ENCODE results near the gene PPP6C. TPM values are rescaled to one million over a fixed set of nuclear protein-coding genes. Genes with fewer than 3 reads are reported as not detected.
A peak's percentile ranks its signal among the peaks of the same experiment; 100 is the strongest.

The PPP6C gene
- total and polyA plus RNA-seq, 2 of the 13 experiments (the other 11 are each of a cell fraction or from before 2014, with no cell fraction given): 18.5 to 20.9 TPM

DNA sequence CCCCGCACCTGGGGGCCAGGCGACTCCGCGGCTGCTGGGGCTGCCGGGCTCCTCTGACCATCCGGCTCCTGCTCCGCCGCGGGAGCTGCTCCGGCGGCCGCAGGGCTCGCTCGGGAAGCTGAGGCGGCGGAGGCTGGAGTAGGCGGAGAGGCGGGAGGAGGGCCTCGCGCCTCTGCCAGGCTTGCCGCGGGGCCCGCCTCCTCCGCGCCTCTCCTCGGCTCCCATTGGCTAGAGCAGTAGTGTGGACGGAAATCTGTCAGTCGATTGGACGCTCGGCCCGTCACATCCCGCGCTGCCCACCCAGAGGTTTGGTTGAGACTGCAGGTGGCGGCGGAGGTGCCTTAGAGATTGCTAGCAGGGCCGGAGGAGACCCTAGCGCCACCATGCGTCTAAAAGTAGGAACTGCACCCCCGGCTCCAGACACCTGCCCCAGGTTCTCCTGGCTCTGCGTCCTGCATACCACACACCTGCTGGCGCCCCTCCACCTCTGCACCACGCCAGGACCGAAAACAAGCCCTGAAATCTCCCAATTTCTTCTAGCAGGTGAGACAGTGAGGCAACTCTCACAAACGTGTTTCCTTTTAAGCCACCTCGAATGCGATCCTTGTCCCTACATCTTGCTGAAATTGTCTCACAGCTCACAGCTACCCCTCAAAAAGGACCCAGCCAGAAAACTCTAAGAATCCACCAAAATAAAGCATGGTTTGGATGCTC lies 46.1 kb downstream of the PPP6C start, which contains the start of gene SCAI (continued):
- TF ChIP-seq ZNF629 (CRISPR knock-in tag; conservative IDR thresholded peaks at IDR 0.05): no peak
- no peak for TF ChIP-seq ZNF737 (CRISPR knock-in tag; IDR thresholded peaks at IDR 0.05; ENCODE audit: borderline replicate concordance)
- TF ChIP-seq FOXK2 (IDR thresholded peaks at IDR 0.05): no peak
- TF ChIP-seq MEIS2 (CRISPR knock-in tag; IDR thresholded peaks at IDR 0.05): no peak
- TF ChIP-seq ZNF569 (CRISPR knock-in tag; IDR thresholded peaks at IDR 0.05; ENCODE audit: borderline replicate concordance): no peak
- TF ChIP-seq ZNF563 (CRISPR knock-in tag; IDR thresholded peaks at IDR 0.05): peak; percentile 30; the same call in 1 of the 2 replicates
- TF ChIP-seq, protein P1, sequence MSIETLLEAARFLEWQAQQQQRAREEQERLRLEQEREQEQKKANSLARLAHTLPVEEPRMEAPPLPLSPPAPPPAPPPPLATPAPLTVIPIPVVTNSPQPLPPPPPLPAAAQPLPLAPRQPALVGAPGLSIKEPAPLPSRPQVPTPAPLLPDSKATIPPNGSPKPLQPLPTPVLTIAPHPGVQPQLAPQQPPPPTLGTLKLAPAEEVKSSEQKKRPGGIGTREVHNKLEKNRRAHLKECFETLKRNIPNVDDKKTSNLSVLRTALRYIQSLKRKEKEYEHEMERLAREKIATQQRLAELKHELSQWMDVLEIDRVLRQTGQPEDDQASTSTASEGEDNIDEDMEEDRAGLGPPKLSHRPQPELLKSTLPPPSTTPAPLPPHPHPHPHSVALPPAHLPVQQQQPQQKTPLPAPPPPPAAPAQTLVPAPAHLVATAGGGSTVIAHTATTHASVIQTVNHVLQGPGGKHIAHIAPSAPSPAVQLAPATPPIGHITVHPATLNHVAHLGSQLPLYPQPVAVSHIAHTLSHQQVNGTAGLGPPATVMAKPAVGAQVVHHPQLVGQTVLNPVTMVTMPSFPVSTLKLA (IDR thresholded peaks at IDR 0.05): no peak
- 0 out of 2 replicates have a peak, but pooled peaks have one; percentile 34 for TF ChIP-seq MTF2 (CRISPR knock-in tag; IDR thresholded peaks at IDR 0.05; ENCODE audit: borderline replicate concordance)
- TF ChIP-seq, protein P2, sequence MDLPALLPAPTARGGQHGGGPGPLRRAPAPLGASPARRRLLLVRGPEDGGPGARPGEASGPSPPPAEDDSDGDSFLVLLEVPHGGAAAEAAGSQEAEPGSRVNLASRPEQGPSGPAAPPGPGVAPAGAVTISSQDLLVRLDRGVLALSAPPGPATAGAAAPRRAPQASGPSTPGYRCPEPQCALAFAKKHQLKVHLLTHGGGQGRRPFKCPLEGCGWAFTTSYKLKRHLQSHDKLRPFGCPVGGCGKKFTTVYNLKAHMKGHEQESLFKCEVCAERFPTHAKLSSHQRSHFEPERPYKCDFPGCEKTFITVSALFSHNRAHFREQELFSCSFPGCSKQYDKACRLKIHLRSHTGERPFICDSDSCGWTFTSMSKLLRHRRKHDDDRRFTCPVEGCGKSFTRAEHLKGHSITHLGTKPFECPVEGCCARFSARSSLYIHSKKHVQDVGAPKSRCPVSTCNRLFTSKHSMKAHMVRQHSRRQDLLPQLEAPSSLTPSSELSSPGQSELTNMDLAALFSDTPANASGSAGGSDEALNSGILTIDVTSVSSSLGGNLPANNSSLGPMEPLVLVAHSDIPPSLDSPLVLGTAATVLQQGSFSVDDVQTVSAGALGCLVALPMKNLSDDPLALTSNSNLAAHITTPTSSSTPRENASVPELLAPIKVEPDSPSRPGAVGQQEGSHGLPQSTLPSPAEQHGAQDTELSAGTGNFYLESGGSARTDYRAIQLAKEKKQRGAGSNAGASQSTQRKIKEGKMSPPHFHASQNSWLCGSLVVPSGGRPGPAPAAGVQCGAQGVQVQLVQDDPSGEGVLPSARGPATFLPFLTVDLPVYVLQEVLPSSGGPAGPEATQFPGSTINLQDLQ (CRISPR knock-in tag; IDR thresholded peaks at IDR 0.05): no peak
- no peak for TF ChIP-seq ZNF577 (CRISPR knock-in tag; IDR thresholded peaks at IDR 0.05; ENCODE audit: borderline replicate concordance, low read depth)
- TF ChIP-seq GATAD2A (CRISPR knock-in tag; IDR thresholded peaks at IDR 0.05): peak; percentile 20; the same call in 1 of the 2 replicates
- TF ChIP-seq ZNF615 (CRISPR knock-in tag; IDR thresholded peaks at IDR 0.05; ENCODE audit: borderline replicate concordance): no peak
- TF ChIP-seq XRCC5 (optimal IDR thresholded peaks at IDR 0.05; ENCODE audit: low read length): peak; percentile 93
- TF ChIP-seq, protein P3, sequence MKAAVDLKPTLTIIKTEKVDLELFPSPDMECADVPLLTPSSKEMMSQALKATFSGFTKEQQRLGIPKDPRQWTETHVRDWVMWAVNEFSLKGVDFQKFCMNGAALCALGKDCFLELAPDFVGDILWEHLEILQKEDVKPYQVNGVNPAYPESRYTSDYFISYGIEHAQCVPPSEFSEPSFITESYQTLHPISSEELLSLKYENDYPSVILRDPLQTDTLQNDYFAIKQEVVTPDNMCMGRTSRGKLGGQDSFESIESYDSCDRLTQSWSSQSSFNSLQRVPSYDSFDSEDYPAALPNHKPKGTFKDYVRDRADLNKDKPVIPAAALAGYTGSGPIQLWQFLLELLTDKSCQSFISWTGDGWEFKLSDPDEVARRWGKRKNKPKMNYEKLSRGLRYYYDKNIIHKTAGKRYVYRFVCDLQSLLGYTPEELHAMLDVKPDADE (CRISPR knock-in tag; IDR thresholded peaks at IDR 0.05): no peak
- TF ChIP-seq ZNF205 (CRISPR knock-in tag; IDR thresholded peaks at IDR 0.05): no peak
- TF ChIP-seq, protein P4, sequence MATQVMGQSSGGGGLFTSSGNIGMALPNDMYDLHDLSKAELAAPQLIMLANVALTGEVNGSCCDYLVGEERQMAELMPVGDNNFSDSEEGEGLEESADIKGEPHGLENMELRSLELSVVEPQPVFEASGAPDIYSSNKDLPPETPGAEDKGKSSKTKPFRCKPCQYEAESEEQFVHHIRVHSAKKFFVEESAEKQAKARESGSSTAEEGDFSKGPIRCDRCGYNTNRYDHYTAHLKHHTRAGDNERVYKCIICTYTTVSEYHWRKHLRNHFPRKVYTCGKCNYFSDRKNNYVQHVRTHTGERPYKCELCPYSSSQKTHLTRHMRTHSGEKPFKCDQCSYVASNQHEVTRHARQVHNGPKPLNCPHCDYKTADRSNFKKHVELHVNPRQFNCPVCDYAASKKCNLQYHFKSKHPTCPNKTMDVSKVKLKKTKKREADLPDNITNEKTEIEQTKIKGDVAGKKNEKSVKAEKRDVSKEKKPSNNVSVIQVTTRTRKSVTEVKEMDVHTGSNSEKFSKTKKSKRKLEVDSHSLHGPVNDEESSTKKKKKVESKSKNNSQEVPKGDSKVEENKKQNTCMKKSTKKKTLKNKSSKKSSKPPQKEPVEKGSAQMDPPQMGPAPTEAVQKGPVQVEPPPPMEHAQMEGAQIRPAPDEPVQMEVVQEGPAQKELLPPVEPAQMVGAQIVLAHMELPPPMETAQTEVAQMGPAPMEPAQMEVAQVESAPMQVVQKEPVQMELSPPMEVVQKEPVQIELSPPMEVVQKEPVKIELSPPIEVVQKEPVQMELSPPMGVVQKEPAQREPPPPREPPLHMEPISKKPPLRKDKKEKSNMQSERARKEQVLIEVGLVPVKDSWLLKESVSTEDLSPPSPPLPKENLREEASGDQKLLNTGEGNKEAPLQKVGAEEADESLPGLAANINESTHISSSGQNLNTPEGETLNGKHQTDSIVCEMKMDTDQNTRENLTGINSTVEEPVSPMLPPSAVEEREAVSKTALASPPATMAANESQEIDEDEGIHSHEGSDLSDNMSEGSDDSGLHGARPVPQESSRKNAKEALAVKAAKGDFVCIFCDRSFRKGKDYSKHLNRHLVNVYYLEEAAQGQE (IDR thresholded peaks at IDR 0.05; ENCODE audit: borderline replicate concordance in 1 of 2, low read depth in 1 of 2, low read length in 2 of 2): no peak
- no peak for TF ChIP-seq ZNF296 (CRISPR knock-in tag; conservative IDR thresholded peaks at IDR 0.05)
- TF ChIP-seq HOXA7 (CRISPR knock-in tag; IDR thresholded peaks at IDR 0.05): no peak
